Measurements from ENCODE around the gene TBCCD1.
"Not testable (repeated sequence)": the region's sequence is repeated elsewhere in the genome, so short reads cannot be mapped to it uniquely, and the experiment has no call there.

Gene TBCCD1

GRCh38 chr3:186520431-186520830 is 46.7 kb downstream of the TBCCD1 start:
- DNase-seq (ENCODE audit: low read depth in 2 of 2), result no peak

GRCh38 chr3:186519021-186519658 is 48.0 kb downstream of the TBCCD1 start:
- peak; percentile 48 to 62 for DNase-seq (ENCODE audit: low read depth in 2 of 2)

- DNase-seq (ENCODE audit: low read depth in 2 of 2), result no peak
Observed at GRCh38 chr3:186517218-186517617, 49.9 kb downstream of the TBCCD1 start.

- DNase-seq (ENCODE audit: low read depth in 2 of 2), result no peak
Observed at GRCh38 chr3:186516646-186517045, 50.5 kb downstream of the TBCCD1 start.

GRCh38 chr3:186515125-186515524 is 52.0 kb downstream of the TBCCD1 start:
- no peak for DNase-seq (ENCODE audit: low read depth in 2 of 2)

GRCh38 chr3:186514296-186515002 is 52.7 kb downstream of the TBCCD1 start:
- no peak for DNase-seq (ENCODE audit: low read depth in 2 of 2)

GRCh38 chr3:186513386-186513785 is 53.8 kb downstream of the TBCCD1 start:
- DNase-seq (ENCODE audit: low read depth in 2 of 2), result no peak

GRCh38 chr3:186512570-186513302 is 54.4 kb downstream of the TBCCD1 start:
- no peak for DNase-seq (ENCODE audit: low read depth in 2 of 2)

- DNase-seq (ENCODE audit: low read depth in 2 of 2), result no peak
Observed at GRCh38 chr3:186511702-186512101, 55.4 kb downstream of the TBCCD1 start.

GRCh38 chr3:186511245-186511644 is 55.9 kb downstream of the TBCCD1 start:
- no peak for DNase-seq (ENCODE audit: low read depth in 2 of 2)

GRCh38 chr3:186510374-186511079 is 56.6 kb downstream of the TBCCD1 start:
- DNase-seq (ENCODE audit: low read depth in 2 of 2), result no peak

GRCh38 chr3:186509423-186509822 is 57.7 kb downstream of the TBCCD1 start:
- DNase-seq (ENCODE audit: low read depth in 2 of 2), result no peak

- DNase-seq (ENCODE audit: low read depth in 2 of 2), result no peak
Observed at GRCh38 chr3:186506857-186507256, 60.3 kb downstream of the TBCCD1 start.

GRCh38 chr3:186506191-186506739 is 60.9 kb downstream of the TBCCD1 start:
- DNase-seq (ENCODE audit: low read depth in 2 of 2), result no peak

GRCh38 chr3:186502966-186503712 is 64.0 kb downstream of the TBCCD1 start:
- DNase-seq (ENCODE audit: low read depth in 2 of 2), result no peak

- DNase-seq (ENCODE audit: low read depth in 2 of 2), result no peak
Observed at GRCh38 chr3:186502138-186502948, 64.8 kb downstream of the TBCCD1 start.

GRCh38 chr3:186499949-186500348 is 67.2 kb downstream of the TBCCD1 start:
- not testable (repeated sequence) for DNase-seq (ENCODE audit: low read depth in 2 of 2)

GRCh38 chr3:186498022-186498421 is 69.1 kb downstream of the TBCCD1 start:
- not testable (repeated sequence) for DNase-seq (ENCODE audit: low read depth in 2 of 2)

- DNase-seq (ENCODE audit: low read depth in 2 of 2), result no peak
Observed at GRCh38 chr3:186497608-186498007, 69.5 kb downstream of the TBCCD1 start.

- DNase-seq (ENCODE audit: low read depth in 2 of 2), result no peak
Observed at GRCh38 chr3:186496635-186497034, 70.5 kb downstream of the TBCCD1 start.
